ENCODE results near the gene FTCDNL1.

Gene FTCDNL1

DNA sequence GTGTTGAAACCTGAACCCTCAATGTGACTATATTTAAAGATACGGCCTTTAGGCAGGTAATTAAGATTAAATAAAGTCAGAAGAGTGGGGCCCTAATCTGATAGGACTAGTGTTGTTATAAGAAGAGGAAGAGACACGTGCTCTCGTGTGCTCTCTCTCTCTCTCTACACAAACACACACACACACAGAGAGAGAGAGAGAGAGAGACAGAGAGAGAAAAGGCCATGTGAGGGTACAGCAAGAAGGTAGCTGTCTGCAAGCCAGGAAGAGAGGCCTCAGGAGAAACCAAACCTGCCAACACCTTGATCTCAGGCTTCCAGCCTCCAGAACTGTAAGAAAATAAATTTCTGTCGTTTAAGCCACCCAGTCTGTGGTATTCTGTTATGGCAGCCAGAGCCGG lies 106.7 kb downstream of the FTCDNL1 start:
- in situ Hi-C loops (cut with MboI; ENCODE audit: low sequenced_read_pairs), result no loop called here

DNA sequence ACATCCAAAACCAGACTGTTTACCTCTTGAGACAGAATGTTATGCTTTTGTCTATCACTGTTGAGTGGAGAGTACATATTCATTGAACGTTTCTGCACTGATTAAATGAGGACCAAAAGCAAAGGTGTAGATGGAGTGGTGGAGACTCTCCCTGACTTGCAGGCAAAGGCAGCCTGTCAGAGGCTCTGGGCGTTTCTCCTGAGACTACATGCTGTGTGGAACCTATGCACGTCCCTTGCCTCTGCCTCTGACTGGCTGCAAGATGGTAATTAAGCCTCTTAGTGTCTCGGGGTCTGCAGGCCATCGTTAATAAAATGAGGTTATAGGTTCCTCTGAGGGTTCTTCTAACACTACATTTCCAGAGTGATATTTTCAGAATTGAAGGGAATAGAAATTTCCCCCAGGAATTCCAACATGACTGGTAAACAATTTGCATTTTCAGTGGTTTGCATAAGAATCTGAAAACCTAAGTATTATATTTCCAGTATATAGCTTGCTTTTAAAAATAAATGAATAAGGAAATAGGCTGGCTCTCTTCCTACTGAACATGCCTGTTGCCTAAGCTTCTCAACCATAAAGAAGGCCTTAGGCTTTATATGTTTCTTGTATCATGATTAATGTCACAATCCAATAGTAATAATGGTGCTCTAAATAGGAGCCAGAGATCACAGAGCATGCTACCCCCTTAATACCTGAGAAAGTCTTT lies 107.4 kb downstream of the FTCDNL1 start:
- in situ Hi-C loops (cut with MboI; ENCODE audit: low sequenced_read_pairs), result no loop called here

DNA sequence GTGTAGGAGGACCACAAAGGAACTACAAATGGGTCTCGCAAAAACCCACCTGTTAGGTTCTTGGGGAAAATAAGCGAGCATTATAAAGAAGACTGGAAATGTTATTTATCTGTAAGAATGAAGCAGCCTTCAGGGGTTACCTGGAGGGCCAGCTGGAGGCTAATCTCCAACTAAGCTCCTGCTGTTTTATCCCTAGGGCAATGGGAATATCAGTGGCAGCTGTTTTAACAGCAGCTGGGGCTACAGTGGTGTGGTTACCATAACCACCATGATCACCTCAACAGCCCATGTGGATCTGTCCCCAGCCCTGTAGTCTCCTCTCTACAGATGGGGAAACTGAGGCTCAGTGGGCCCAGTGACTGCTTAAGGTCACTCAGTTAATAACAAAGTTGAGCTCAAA lies 108.1 kb downstream of the FTCDNL1 start:
- in situ Hi-C loops (cut with MboI; ENCODE audit: low sequenced_read_pairs), result no loop called here

DNA sequence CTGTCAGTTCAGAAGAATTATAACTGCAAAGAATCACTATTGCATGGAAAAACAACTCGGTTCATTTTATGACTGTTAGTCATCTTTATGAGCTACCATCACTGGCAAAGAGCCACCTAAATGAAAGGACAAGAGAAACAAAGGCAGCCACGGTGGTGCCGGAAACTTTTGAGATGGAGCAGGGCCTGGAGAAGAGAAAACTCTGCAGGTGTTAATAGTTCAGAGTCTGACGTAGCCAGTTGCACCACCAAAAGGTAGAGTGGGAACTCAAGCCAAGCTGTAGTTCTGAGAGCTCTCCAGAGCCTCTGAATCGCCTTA lies 110.9 kb downstream of the FTCDNL1 start:
- in situ Hi-C loops (cut with MboI; ENCODE audit: low sequenced_read_pairs), result no loop called here

DNA sequence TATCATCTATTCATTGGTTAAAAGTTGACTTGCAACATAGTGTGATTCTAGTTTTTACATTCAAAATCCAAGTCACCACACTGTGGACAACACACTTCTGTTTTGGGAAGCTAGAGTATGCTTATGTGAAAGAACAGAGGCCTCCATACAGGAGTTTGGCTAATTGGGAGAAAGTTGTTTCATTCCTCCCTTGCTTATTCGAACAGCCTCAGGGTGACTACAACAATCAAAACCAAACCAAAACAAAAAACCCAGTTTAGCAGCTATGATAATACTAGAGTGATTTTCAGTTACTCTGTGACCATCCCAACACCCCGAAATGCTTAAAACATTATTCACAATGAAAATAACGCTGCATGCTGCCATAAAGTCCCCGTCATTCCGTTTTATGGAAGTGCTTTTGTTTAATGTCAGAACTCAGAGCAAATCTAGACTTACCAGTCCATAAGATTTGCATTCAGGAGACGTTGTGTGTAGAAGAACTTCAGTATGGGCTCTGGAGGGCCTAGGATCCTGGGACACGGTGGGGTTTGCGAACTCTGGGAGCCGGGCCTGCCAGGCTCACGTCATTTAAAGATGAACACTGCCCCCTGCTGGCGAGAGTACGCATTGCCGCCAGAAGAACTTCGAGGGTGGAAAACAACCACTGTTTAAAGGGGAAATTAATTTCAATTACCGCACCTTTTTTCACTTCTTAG lies 111.4 kb downstream of the FTCDNL1 start:
- in situ Hi-C loops (cut with MboI; ENCODE audit: low sequenced_read_pairs), result no loop called here

DNA sequence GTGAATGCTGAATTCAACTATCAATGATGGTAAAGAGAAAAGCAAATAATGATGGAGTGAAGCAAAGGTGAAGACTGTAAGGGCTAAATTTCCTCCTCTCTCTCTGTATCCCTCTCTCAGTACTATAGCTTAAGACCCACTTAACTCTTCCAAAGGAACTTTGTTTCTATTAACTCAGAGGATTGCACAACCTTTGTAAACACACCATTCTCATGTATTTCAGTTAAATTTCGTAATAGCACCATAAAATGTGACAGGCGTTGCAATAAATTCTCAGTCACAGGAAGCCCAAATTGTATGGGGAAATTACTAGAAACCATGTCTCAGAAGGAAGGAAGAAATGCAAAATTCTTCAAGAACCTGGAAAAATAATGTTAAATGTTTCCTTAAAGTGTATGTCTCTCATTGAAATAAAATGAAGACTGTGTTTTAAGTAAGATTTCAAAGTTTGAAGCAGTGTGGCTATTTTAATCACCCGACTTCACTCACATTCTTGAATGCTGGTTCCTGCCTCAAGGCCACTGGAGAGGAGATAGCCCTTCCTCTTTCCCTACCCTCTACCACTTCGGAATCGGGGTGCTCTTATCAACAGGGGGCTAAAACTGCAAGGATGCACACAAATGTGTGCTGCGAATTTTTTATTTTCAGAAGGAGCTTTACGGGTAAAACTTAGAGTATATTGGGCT lies 112.1 kb downstream of the FTCDNL1 start:
- in situ Hi-C loops (cut with MboI; ENCODE audit: low sequenced_read_pairs), result no loop called here

DNA sequence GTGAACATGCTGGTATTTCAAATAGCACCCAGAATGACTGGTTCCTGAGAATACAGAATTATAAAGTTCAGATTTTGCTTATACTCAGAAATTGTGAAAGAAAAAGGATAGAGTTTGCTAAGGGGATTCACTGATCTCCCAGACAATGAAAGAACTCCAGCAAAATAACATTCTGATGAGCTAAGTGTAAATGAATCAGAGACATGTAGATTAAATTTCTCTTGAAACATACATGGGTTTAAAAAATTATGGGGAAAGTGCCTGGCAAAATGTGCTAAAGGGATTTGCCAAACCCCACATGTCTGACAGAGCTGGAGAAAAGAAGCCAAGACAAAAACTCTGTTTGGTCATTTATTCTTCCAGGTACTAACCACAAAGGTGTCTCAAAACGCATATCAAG lies 116.3 kb downstream of the FTCDNL1 start:
- in situ Hi-C loops (cut with MboI; ENCODE audit: low sequenced_read_pairs), result no loop called here

DNA sequence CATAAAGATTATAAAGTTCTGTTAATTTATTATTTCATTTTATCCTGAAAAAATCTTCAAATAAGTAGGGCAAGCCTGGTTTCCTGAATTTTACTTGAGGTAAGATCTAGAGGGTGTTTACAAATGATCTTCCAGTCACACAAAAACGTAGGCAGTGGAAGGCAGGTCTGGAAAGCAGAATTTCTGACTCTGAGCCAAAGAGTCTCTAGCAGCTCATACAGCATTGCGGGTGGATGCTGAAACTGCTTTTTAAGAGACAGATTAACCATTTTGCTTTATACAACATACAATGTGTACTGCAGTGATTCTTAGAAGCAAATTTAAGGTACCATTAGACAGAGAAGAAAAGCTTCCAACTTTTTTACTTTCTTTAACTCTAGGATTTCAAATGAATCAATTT lies 117.0 kb downstream of the FTCDNL1 start:
- in situ Hi-C loops (cut with MboI; ENCODE audit: low sequenced_read_pairs), result no loop called here

DNA sequence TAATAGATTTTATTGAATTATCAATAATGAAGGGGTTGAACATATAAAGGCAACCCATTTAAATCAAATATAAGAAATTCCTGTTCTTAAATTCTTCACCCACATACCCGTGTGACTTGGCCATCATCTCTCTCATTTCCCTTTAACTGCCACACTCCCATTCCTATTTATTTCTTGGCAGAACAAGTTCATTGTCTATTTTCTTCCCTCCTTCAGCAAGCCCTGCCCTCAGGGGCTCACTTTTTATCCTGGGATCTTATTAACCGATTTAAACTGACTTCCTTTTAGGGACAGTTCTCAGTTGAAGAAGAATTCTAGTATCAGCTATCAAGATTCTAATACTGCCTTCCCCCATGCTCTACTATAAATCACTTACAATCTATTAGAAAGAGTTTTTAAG lies 123.2 kb downstream of the FTCDNL1 start:
- in situ Hi-C loops (cut with MboI; ENCODE audit: low sequenced_read_pairs), result no loop called here

DNA sequence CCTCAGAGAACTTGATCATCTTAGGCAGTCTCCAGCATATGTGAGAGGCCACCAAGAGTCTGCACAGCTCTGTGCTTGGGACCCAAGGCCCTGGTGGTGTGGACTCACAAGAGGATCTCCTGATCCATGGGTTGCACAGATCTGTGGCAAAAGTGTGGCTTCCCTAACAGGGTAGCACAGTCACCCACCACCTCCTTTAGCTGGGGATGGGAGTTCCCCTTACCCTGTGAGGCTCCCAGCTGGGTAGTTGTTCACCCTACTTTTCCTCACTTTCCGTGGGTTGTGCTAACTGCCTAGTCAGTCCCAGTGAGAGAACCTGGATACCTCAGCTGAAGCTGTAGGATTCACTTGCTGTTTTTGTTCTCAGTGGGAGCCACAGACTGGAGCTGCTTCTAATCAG lies 123.7 kb downstream of the FTCDNL1 start:
- in situ Hi-C loops (cut with MboI; ENCODE audit: low sequenced_read_pairs), result no loop called here

DNA sequence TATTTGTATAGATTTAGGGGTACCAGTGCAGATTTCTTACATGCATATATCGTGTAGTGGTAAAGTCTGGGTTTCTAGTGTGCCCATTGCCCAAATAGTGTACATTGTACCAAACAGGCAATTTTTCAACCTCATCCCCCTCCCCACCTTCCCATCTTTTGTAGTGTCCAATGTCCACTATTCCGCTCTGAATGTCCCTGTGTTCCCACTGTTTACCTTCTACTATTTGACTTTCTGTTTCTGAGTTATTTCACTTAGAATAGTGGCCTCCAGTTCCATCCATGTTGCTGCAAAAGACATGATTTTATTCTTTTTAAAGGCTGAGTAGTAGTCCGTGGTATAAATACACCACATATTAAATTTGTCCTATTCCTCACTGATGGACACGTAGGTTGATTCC lies 132.9 kb downstream of the FTCDNL1 start:
- in situ Hi-C loops (cut with MboI; ENCODE audit: low sequenced_read_pairs), result no loop called here

DNA sequence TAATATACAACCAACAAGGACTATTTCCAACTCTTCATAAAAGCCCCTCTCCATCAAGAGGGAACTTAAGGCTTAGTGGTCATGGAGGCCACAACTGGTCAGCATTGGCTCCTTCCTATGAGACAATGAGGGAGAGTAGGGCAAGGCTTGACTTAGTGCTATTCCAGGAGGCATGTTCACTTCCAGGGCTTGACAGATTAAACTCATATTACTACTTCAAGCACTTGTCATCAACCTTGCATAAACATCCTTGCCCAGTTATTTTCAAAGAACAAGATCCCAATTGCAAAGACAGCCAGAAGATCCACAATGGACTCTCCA lies 133.4 kb downstream of the FTCDNL1 start:
- in situ Hi-C loops (cut with MboI; ENCODE audit: low sequenced_read_pairs), result no loop called here

DNA sequence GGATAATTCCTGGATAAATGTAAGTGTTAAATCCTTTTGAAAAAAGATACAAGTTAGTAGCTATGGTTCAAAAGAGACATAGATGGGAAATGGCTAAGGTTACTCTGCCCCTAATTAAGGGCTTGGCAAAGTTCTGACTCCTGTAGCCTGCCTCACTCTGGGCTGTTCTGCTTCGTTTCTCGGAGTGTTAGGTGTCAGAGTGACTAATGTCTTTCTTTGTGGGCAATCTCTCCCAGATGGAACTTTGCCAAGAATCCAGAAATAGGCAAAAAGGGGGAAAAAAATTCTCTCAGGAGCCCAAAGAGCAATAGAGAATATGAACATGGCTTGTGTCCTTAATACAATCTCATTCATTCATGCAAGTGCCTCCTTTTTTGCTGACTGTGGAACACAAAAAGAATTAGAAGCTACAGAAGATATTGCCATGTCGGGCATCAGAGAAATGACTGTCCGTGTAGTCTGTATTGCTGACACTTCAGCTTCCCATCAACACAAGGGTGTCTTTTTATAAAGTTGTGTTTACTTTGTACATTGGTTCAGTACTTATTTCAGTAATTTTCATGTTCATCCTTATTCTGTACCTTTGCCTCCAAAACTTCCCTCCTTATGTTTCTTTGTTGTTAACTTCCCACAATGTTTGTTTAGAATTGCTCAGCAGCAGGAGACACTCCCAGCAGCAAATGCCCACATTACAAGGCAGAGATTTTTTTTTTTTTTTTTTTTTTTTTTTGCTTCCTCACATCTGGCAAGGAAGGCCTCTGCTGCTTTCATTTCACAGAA lies 134.0 kb downstream of the FTCDNL1 start:
- in situ Hi-C loops (cut with MboI; ENCODE audit: low sequenced_read_pairs), result no loop called here

DNA sequence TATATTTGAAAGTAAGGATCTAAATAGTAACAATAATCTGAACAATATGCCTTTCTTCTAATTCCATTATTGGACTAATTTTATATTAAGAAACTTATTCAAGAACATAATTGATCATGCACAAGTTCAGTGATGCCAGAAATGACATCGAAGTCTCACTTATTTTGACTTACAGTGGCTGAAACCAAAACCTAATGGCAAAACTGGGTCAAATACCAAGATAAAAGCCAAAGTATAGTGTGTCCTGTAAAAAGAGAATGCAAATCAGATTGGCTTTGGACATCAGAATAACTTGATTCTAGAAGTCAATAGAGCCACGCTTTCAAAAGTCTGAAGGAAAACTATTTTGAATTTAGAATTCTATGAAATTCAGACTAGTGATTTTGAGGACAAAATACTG lies 137.2 kb downstream of the FTCDNL1 start:
- in situ Hi-C loops (cut with MboI; ENCODE audit: low sequenced_read_pairs), result no loop called here

DNA sequence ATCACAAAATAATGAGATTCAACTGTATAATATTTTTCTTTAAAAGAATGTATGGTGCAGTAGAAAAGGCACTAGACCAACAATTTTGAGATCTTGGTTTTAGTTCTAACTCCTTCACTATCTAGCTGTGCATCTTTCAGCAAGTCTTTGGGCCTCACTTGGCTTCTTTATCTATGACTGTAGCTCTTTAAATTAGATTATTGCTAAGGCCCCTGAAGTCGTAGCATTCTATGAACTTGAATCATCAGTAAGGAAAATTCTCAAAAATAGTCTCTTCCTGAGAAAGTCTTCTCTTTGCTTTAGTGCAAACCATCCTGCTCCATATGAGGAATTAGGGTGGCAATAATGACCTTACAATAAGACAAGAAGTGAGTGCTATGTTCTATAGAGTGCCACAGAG lies 140.4 kb downstream of the FTCDNL1 start:
- in situ Hi-C loops (cut with MboI; ENCODE audit: low sequenced_read_pairs), result no loop called here
